KMS-11 (cell line): ENCODE measurements around the gene LRRC63.
A peak's percentile ranks its signal among the peaks of the same experiment; 100 is the strongest.

Source experiments
- H2AFZ ChIP-seq: fragments of 200-600 bp; sonication (generic); 2 replicates; pipeline ENCODE4 v1.6.1; 2016; ENCODE audit warnings: antibody characterized with exemption, mixed run types, low read depth
- H3K27ac ChIP-seq: fragments of 200-600 bp; sonication (generic); 2 replicates; pipeline ENCODE4 v1.6.1; 2016; ENCODE audit warnings: mild to moderate bottlenecking, mixed run types
- H3K27me3 ChIP-seq: fragments of 200-600 bp; sonication (generic); 2 replicates; pipeline ENCODE4 v1.6.1; 2017; ENCODE audit warnings: mild to moderate bottlenecking, low read depth, mixed run types, moderate library complexity; ENCODE audit not compliant: insufficient read depth
- H3K36me3 ChIP-seq: fragments of 200-600 bp; sonication (generic); 2 replicates; pipeline ENCODE4 v1.6.1; 2017; ENCODE audit warnings: mild to moderate bottlenecking, mixed run types; ENCODE audit not compliant: insufficient read depth
- H3K4me1 ChIP-seq: fragments of 200-600 bp; sonication (generic); 2 replicates; pipeline ENCODE4 v1.6.1; 2016; ENCODE audit warnings: mild to moderate bottlenecking, low read depth, mixed run types; ENCODE audit not compliant: poor library complexity, severe bottlenecking
- H3K4me2 ChIP-seq: fragments of 200-600 bp; sonication (generic); 2 replicates; pipeline ENCODE4 v1.7.0; 2016; ENCODE audit warnings: mild to moderate bottlenecking, mixed run types
- H3K4me3 ChIP-seq: fragments of 200-600 bp; sonication (generic); IDR thresholded peaks from 2 replicates; pipeline ENCODE4 v1.6.1; 2017; ENCODE audit warnings: low read depth, low read length, mixed read lengths; ENCODE audit not compliant: insufficient read depth
- H3K79me2 ChIP-seq: fragments of 200-600 bp; sonication (generic); 2 replicates; pipeline ENCODE4 v1.6.1; 2016; ENCODE audit warnings: low read depth, mixed run types; ENCODE audit not compliant: insufficient read depth
- H3K9ac ChIP-seq: fragments of 200-600 bp; sonication (generic); 2 replicates; pipeline ENCODE4 v1.6.1; 2016; ENCODE audit warnings: mild to moderate bottlenecking, mixed run types
- H4K20me1 ChIP-seq: fragments of 200-600 bp; sonication (generic); 2 replicates; pipeline ENCODE4 v1.6.1; 2016; ENCODE audit warnings: mild to moderate bottlenecking, mixed run types; ENCODE audit not compliant: insufficient read depth
- TF ChIP-seq, protein P1 (sequence below): fragments of 200-600 bp; sonication (generic); conservative IDR thresholded peaks from 2 replicates; pipeline ENCODE4 v1.6.1; 2017; ENCODE audit warnings: low read depth, mild to moderate bottlenecking, antibody characterized with exemption, low read length, moderate library complexity, mixed read lengths

LRRC63 gene

DNA sequence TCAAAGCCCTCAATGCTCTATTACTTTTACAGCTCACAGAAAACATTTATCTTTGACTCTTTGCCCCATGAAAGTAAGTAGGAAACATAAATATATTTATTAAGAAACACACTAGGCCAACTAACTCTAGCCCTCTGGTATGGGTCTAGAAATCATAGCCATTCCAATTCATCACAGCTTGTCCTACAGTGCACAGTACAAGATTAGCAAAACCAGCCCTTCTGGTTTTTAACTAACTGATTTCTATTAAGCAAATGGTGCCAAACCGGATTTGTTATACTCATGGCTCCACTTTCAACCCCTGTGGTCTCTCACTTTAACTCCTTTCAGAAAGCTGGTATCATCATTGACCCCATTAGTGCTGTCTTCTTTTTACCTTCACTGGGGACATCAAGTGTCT lies 5.6 kb upstream of the LRRC63 start:
- Histone ChIP-seq H3K4me2 (no peak overlapping the region), H3K9ac (no peak overlapping the region), H3K27ac (no peak overlapping the region), H2AFZ (no peak overlapping the region), H3K36me3 (no peaks in the 10 kb centered on the region), H3K4me1 (peaks cover 37% of the 10 kb centered on the region), H3K27me3 (no peaks in the 10 kb centered on the region), H3K4me3 (no peak overlapping the region), H3K79me2 (no peaks in the 10 kb centered on the region), H4K20me1 (no peaks in the 10 kb centered on the region)
- TF ChIP-seq, protein P1, sequence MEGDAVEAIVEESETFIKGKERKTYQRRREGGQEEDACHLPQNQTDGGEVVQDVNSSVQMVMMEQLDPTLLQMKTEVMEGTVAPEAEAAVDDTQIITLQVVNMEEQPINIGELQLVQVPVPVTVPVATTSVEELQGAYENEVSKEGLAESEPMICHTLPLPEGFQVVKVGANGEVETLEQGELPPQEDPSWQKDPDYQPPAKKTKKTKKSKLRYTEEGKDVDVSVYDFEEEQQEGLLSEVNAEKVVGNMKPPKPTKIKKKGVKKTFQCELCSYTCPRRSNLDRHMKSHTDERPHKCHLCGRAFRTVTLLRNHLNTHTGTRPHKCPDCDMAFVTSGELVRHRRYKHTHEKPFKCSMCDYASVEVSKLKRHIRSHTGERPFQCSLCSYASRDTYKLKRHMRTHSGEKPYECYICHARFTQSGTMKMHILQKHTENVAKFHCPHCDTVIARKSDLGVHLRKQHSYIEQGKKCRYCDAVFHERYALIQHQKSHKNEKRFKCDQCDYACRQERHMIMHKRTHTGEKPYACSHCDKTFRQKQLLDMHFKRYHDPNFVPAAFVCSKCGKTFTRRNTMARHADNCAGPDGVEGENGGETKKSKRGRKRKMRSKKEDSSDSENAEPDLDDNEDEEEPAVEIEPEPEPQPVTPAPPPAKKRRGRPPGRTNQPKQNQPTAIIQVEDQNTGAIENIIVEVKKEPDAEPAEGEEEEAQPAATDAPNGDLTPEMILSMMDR: no peak

DNA sequence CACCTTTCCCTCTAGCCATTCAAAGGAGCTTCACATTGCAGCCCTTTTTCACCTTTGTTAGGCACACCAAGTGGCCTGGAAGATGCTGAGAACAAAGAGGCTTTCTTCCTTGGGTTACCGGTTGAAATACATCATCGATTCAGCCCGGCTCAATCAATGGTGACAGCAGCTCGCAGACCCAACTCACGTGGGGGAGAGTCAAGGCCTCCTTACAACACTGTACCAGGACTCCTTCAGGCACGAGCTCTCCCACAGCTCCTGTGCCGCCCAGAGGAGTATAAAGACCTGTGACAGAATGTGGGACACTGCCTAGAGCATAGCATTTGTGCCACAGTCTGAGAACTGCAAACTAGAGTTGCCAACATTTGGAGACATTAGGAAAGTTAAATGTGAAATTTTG lies 3.9 kb upstream of the LRRC63 start:
- Histone ChIP-seq H3K4me2 (no peak overlapping the region), H4K20me1 (no peaks in the 10 kb centered on the region), H3K79me2 (no peaks in the 10 kb centered on the region), H3K27me3 (no peaks in the 10 kb centered on the region), H3K4me3 (no peak overlapping the region), H3K36me3 (no peaks in the 10 kb centered on the region), H3K27ac (no peak overlapping the region), H3K4me1 (peaks cover 26% of the 10 kb centered on the region), H3K9ac (no peak overlapping the region), H2AFZ (no peak overlapping the region)
- TF ChIP-seq, protein P1: no peak

DNA sequence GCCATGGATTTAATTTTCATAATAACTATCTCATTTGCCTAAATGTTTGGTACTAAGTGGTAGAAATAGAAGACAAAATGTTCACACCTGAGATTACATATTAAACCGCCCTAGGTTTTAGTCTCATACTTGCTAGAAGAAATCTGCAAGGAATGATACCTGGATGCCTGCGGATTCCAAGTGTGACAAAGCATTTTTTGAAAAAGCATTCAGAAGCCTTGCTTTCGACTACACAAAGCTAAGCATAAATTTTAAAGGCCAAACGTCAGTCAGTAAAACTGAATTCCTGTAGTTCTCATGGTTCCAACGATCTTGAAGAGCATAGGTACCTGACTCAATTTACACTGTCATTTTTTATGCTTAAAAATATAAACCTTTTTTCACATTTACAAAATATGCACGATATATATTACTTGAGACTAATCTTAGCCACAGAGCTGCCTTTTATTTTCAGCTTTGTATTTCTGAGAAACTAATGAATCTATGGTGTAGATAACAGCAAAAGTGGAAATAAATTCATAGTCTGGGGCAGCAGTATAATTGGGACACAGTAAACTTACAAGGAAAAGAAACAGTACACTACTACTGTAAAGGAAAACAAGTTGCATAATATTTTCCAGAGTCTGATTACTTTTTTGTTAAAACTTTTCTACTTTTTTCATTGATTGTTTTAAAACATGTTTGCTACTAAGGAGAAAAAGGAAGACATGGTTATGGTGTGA lies 1.2 kb upstream of the LRRC63 start:
- H3K27ac ChIP-seq: peak overlapping the region; percentile 76
- peak overlapping the region; percentile 93 for H3K4me2 ChIP-seq
- H3K4me3 ChIP-seq: no peak overlapping the region
- H3K79me2 ChIP-seq: no peaks in the 10 kb centered on the region
- H4K20me1 ChIP-seq: no peaks in the 10 kb centered on the region
- H2AFZ ChIP-seq: peak overlapping the region; percentile 96
- TF ChIP-seq, protein P1: no peak
- no peaks in the 10 kb centered on the region for H3K36me3 ChIP-seq
- H3K27me3 ChIP-seq: no peaks in the 10 kb centered on the region
- H3K9ac ChIP-seq: peak overlapping the region; percentile 72; the same call in 1 of the 2 replicates
- peaks cover 16% of the 10 kb centered on the region for H3K4me1 ChIP-seq

DNA sequence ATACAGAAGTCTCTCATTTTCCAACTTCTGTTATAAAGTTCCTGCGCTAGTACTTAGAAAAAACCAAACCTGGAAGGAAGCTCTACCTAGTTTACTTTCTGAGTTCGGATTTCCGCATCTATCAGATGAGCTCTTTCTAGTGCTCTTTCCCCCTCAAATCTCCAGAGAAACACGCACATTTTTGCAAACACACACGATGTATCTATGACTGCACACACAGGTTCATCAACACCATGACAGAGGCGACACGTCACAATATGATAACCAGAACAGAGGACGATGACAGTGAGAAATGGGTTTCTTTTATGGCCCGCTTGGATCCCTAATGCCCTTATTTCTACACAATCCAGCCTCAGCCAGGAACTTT lies 629 bp upstream of the LRRC63 start:
- H3K36me3 ChIP-seq: no peaks in the 10 kb centered on the region
- peaks cover 16% of the 10 kb centered on the region for H3K4me1 ChIP-seq
- H3K9ac ChIP-seq: peak overlapping the region; percentile 72; the same call in 1 of the 2 replicates
- no peak overlapping the region for H3K4me3 ChIP-seq
- H3K79me2 ChIP-seq: no peaks in the 10 kb centered on the region
- no peaks in the 10 kb centered on the region for H3K27me3 ChIP-seq
- peak overlapping the region; percentile 76 for H3K27ac ChIP-seq
- no peaks in the 10 kb centered on the region for H4K20me1 ChIP-seq
- peak overlapping the region; percentile 93 for H3K4me2 ChIP-seq
- TF ChIP-seq, protein P1: no peak
- H2AFZ ChIP-seq: peak overlapping the region; percentile 96
